Aortic smooth muscle cell (primary cell): Measurements from ENCODE around the gene PTPN7. TPM values are rescaled to one million over a fixed set of nuclear protein-coding genes. Genes with fewer than 3 reads are reported as not detected.

ENCODE experiments used
- total RNA-seq: library from RNA; depleted of rRNA; stranded (reverse); fragments of >200 nt; gene quantifications from 2 replicates; pipeline ENCODE4 v1.2.3, GENCODE V29; 2014

Gene PTPN7
- total RNA-seq: not detected in 2 replicates

GRCh38 chr1:202160377-202160940, at the start of gene PTPN7:
PTPN7 (minus strand) TSS chr1:202160602; CDS start chr1:202159402, 1,200 bp downstream.

GRCh38 chr1:202193614-202194327, 33.4 kb upstream of the PTPN7 start, which contains the start of gene LGR6:
LGR6 (plus strand) TSS chr1:202193799; CDS start chr1:202193990, 191 bp downstream.

GRCh38 chr1:202144402-202145067, 15.9 kb downstream of the PTPN7 start, which contains the start of gene ARL8A:
ARL8A (minus strand) TSS chr1:202144737; CDS start chr1:202144572, 165 bp downstream.

GRCh38 chr1:202122639-202123335, 37.6 kb downstream of the PTPN7 start, which contains the start of gene GPR37L1:
GPR37L1 (plus strand) TSS chr1:202122917; CDS start chr1:202122964, 47 bp downstream.

Other genes starting within 250 kb of the PTPN7 start
- 25.8 and 61.5 TPM in 2 replicates for gene LMOD1, start 214.1 kb downstream of the PTPN7 start, total RNA-seq
- 76.7 and 79.5 TPM in 2 replicates for gene TIMM17A, start 205.1 kb downstream of the PTPN7 start, total RNA-seq
- 45.4 and 56.0 TPM in 2 replicates for gene RNPEP, start 178.0 kb downstream of the PTPN7 start, total RNA-seq
- gene ELF3, start 150.0 kb downstream of the PTPN7 start, total RNA-seq: under 0.01 and 0.12 TPM in 2 replicates
- gene GPR37L1, start 37.7 kb downstream of the PTPN7 start, total RNA-seq: not detected in 2 replicates
- 22.2 and 25.2 TPM in 2 replicates for gene ARL8A, start 15.9 kb downstream of the PTPN7 start, total RNA-seq
- not detected in 2 replicates for gene LGR6, start 33.2 kb upstream of the PTPN7 start, total RNA-seq
- 15.0 and 28.4 TPM in 2 replicates for gene UBE2T, start 181.3 kb upstream of the PTPN7 start, total RNA-seq
- gene PPP1R12B, start 188.1 kb upstream of the PTPN7 start, total RNA-seq: 10.7 and 12.7 TPM in 2 replicates